GM21723 (cell line): ENCODE data around the gene DLG1.

ENCODE experiments used
- ATAC-seq: cut with Tn5 transposase; IDR thresholded peaks from one replicate; pipeline ENCODE4 v1.9.1; 2021; ENCODE audit warnings: mild to moderate bottlenecking, moderate library complexity; ENCODE audit not compliant: unreplicated experiment

The DLG1 gene

GRCh38 chr3:197298341-197298944, at the start of gene DLG1:
DLG1 (minus strand) TSS chr3:197298612; CDS start chr3:197297204, 1,408 bp downstream.
- ATAC-seq: peak; percentile 66

GRCh38 chr3:197348014-197348413, 49.6 kb upstream of the DLG1 start:
- ATAC-seq: no peak

GRCh38 chr3:197345390-197345789, 47.0 kb upstream of the DLG1 start:
- no peak for ATAC-seq

GRCh38 chr3:197344582-197345318, 46.3 kb upstream of the DLG1 start:
- no peak for ATAC-seq

- ATAC-seq: no peak
These were observed 45.4 kb upstream of the DLG1 start for GRCh38 chr3:197343656-197344408.

GRCh38 chr3:197343111-197343510, 44.7 kb upstream of the DLG1 start:
- ATAC-seq: no peak

- no peak for ATAC-seq
These were observed 42.1 kb upstream of the DLG1 start for GRCh38 chr3:197340521-197340871.

- ATAC-seq: no peak
These were observed 41.6 kb upstream of the DLG1 start for GRCh38 chr3:197339841-197340520.

GRCh38 chr3:197338586-197338985, 40.2 kb upstream of the DLG1 start:
- ATAC-seq: no peak

- ATAC-seq: no peak
These were observed 39.2 kb upstream of the DLG1 start for GRCh38 chr3:197337656-197338055.

- ATAC-seq: no peak
These were observed 38.8 kb upstream of the DLG1 start for GRCh38 chr3:197337214-197337613.

- no peak for ATAC-seq
These were observed 37.9 kb upstream of the DLG1 start for GRCh38 chr3:197336348-197336747.

GRCh38 chr3:197335428-197336132, 37.2 kb upstream of the DLG1 start:
- no peak for ATAC-seq

GRCh38 chr3:197333901-197334639, 35.7 kb upstream of the DLG1 start:
- no peak for ATAC-seq

- ATAC-seq: no peak
These were observed 32.7 kb upstream of the DLG1 start for GRCh38 chr3:197331131-197331530.

GRCh38 chr3:197329382-197329781, 31.0 kb upstream of the DLG1 start:
- no peak for ATAC-seq

- no peak for ATAC-seq
These were observed 29.8 kb upstream of the DLG1 start for GRCh38 chr3:197328198-197328597.

- ATAC-seq: no peak
These were observed 29.3 kb upstream of the DLG1 start for GRCh38 chr3:197327701-197328100.

GRCh38 chr3:197325773-197326172, 27.4 kb upstream of the DLG1 start:
- ATAC-seq: no peak

GRCh38 chr3:197322149-197322548, 23.7 kb upstream of the DLG1 start:
- no peak for ATAC-seq
